Measurements from ENCODE around the gene NRXN2.
A peak's percentile ranks its signal among the peaks of the same experiment; 100 is the strongest.
"Not testable (repeated sequence)": the region's sequence is repeated elsewhere in the genome, so short reads cannot be mapped to it uniquely, and the experiment has no call there.

NRXN2 gene

DNA sequence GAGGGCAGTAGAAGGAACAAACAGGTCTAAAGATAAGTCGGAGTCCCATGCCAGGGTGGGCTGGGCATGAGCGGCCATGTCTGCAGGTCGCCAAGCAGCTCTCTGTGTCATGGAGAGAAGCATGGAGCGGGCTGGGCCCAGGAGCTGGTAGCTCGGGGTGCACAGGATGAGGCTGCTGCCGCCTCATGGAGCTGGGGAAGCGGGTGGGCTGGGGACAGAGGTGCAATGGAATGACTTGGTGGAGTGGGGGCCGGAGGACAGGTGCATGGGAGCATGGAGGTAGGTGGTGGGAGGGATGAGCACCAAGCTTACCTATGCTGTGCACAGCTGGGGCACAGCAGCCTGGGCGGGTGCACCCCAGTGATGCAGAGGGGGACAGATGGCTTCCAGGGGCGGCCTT, 3.6 kb downstream of the NRXN2 start:
- DNase-seq = no peak

- DNase-seq = no peak
These were observed 4.2 kb downstream of the NRXN2 start for GRCh38 chr11:64718780-64719124.

DNA sequence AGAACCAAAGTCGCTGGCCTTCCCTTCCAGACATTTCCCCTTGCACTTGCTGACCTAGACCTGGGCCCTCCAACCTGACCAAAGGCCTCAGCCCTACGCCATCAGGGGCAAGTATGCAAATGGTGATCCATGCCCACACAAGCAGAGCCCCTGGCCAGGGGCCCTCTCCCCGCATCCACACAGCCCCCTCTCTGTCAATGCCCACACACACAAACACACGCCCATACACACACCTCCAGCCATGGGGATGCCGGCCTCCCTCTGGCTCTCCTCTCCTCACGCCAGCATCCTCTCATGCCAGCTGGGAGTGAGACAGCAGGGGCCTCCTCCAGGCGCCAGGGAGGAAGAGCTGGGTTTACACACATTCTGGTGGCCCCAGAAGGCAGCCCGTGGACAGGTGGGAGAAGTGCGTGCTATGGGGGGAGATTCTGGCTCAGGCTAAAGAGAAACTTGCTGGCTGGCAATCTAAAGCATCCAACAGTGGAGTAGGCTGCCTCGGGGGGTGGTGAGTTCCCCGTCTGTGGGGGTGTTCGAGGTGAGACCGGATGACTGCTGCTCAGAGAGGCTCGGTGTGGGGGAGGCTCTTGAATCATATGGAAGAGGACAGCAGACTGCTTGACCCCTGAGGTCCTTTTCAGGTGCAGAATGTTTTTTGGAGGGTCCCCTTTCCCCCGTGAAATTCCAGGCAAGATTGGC, 4.8 kb downstream of the NRXN2 start:
- DNase-seq = no peak

DNA sequence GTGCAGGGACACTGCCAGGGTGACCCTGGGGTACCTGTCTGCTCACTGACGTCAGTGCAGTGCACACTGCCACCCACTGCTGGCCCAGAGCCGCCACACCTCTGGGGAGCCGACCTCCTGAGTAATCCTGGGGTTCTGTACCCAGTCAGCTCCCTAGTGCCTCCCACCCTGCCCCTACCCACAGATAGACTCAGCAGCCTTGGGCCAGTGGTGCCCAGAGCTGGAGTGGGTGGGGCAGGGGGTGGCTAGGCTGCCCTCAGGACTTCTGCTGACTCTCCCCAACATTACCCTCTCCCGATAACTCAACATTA, 5.8 kb downstream of the NRXN2 start:
- no peak for DNase-seq

GRCh38 chr11:64716473-64717267, 6.3 kb downstream of the NRXN2 start:
- DNase-seq = no peak

GRCh38 chr11:64715756-64716472, 7.1 kb downstream of the NRXN2 start:
- DNase-seq = no peak

GRCh38 chr11:64715110-64715509, 7.9 kb downstream of the NRXN2 start:
- no peak for DNase-seq

GRCh38 chr11:64714666-64715065, 8.3 kb downstream of the NRXN2 start:
- no peak for DNase-seq

DNA sequence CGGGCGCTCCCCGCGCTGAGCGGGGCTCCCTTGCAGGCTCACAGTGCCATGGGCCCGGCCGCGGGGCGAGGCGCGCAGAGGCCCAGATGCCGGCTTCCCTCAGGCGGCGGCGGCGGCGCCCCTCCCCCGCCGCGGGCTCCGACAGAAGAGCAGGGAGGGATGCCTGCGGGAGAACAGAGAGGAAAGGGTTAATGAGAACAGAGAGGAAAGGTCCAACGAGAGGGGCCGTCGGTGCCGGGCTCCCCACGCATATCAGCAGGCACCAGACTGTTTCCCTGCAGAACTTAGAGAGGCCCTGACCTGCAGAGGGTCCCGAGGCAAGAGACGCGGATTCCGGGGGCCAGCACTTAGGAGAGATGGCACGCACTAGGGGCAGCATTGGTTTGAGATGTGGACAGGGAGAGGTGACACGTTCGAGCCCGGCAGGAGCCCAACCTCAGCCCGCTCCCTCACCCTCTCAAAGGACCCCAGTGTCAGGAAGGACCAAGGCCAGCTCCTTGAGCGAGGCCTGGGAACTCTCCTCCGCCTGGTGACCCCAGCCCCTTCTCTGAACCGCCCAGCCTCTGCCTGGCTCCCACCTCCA, 9.1 kb downstream of the NRXN2 start:
- DNase-seq = no peak

DNA sequence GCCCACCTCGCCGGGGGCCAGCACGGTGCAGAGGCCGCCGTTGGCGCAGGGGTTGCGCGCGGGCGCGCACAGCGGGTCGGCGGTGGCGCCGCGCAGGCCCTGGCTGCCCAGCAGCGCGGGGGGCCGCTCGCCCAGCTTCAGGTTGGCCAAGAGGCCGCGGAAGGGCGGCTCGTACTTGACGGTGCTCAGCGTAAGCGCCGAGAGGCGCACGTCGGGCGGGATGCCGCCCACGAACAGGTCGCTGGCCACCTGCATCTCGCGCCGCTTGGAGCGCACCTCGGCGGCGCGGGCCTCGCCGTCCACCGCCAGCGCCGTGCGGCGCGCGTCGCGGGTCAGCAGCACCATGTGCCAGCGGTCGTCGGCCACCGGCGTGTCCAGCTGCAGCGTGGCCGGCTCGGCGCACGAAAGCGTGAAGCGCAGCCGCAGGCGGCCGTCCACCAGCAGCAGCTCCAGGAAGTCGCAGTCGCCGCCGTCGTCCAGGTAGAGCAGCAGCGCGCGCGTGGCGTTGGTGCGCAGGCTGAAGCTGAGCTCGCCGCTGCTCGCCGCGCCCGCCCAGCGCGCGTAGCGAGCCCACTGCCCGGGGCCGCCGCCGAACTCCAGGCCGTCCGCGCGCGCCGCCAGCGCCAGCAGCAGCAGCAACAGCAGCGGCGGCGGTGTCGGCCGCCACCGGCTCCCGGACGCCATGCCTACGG, 9.8 kb downstream of the NRXN2 start:
- DNase-seq = peak; percentile 31

DNA sequence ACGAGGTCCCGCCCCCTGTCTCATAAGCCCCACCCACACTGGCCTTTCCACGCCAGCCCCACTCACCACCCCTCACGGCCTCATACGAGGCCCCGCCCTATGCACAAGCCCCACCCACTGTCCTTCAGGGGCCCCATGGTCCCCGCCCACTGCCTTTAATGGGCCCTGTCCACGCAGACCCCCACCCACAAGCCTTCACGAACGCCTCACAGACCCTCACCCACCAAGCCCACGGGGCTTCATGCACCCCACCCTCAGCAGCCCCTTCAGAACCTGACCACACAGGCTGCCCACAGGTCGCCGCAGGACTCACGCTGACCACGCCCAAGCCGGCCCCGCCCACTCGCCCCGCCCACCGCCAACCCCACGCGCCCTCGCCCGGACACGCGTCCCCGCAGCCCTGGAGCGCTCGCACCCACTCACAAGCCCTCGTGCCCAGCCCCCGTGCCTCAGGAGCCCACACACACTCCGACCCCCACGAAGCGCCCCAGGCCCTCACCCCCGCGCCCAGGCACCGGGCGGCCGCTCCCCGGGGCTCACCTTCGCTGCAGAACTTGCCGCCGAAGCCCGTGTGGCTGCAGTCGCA, 10.5 kb downstream of the NRXN2 start:
- DNase-seq = no peak

DNA sequence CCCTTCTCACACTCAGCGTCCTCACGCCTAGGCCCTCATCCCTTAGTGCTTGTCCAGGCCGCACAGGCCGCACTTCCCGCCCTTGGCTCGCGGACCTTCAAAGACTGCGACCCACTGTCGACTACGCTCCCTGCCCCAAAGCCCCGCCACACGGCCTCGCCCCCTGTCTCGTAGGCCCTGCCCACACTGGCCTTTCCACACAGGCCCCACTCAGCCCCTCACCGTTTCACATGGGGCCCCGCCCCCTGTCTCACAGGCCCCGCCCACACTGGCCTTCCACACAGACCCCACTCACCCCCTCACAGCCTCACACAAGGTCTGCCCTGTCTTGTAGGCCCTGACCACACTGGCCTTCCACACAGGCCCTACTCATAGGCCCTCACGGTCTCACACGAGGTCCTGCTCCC, 11.0 kb downstream of the NRXN2 start:
- DNase-seq = no peak

DNA sequence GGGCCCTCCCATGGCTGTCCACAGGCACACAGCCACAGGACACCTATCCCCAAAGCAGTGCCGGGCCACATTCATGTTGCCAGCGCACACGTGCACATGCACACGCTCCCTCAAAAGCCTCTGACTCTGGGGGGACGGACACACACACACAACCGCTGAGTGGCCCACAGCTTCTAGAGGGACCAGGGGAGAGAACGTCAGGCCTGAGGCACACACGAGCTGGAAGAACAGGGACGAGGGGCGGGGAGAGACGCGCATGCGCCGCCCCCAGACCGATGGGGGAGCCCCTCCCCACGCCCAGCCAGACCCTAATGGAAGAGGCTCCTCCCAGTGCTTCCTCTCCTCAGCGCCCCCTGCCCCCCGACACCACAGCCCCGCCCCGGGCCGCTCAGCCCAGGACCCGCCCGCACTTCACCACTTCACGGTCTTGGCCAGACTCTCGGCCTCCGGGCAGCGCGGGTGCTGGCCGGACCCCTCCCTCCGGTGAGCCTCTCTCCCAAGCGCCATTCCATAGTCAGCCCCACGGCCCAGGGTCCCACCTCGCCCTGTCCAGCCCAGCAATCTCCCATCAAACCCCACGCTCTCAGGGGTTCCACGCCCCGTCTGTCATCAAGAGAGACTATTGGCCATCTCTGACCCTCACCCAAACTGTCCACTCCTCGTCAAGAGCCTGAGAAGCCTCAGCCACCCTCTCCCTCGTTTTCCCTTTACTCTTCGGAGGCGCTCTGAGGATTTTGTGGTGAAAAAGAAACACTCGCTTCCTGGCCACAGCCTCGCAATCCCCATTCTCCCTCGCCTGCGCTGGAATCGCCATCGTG, 11.7 kb downstream of the NRXN2 start:
- no peak for DNase-seq

GRCh38 chr11:64710418-64711137, 12.4 kb downstream of the NRXN2 start:
- DNase-seq = no peak

GRCh38 chr11:64705501-64705900, 17.5 kb downstream of the NRXN2 start:
- DNase-seq = no peak

- no peak for DNase-seq
These were observed 19.9 kb downstream of the NRXN2 start for GRCh38 chr11:64703048-64703447.

GRCh38 chr11:64701956-64702355, 21.0 kb downstream of the NRXN2 start:
- not testable (repeated sequence) for DNase-seq

GRCh38 chr11:64698427-64698826, 24.6 kb downstream of the NRXN2 start:
- DNase-seq = no peak

DNA sequence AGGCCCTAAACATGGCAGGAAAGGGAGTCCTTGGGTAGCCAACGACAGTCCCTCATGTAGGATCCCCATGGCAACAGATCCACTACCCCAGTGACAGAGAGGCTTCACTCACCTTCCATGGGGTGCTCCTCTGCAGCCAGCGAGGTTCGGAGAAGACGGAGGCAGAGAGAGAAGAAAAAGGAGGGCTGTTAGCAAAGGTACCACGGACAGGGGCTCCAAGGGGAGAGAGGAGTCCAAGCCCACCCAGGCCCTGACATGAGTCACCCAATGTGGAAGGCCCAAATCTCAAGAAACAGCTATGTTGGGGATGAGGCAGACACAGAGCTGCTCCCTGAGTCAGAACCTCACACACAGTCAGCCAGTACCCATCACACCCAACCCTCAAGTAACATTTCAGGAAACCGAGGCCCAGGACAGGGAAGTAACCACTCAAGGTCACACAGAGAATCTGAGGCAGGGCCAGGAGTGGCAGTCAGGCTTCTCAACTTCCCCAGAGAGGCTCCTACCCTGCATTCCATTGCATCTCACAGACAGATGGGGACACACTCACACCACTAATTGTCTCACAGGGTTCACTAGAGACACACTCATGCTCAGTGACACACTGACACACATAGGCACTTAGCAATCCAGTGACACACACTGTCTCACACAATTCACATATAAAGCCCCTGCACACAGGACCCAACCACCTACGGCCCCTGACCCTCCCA, 25.2 kb downstream of the NRXN2 start:
- no peak for DNase-seq

DNA sequence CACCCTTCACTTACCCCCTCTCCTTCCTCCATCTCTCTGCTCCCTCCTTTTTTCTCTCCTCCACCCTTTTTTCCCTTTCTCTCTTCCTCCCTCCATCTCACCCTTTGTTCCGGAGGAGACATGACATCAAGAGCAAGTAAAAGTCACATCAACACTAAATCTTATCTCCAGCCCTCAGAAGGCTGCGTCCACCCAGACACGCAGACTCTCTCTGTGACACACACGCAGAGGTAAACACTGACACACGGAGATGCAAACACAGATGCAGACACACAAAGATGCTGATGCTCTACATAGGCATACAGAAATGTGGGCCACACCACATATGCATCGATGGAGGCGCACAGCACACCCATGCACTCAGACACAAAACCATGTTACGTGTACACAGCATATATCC, 27.0 kb downstream of the NRXN2 start:
- no peak for DNase-seq

- DNase-seq = no peak
These were observed 27.4 kb downstream of the NRXN2 start for GRCh38 chr11:64695548-64695947.

Data from NCI-H2107 (cell line).